A673 (cell line): ENCODE data around the gene CHRM2.

ENCODE experiments used
- CTCF ChIP-seq: fragments of 300-800, 200-600 bp; sonication (generic); conservative IDR thresholded peaks from 2 replicates; pipeline ENCODE4 v1.5.1; 2017; ENCODE audit warnings: low read depth, mild to moderate bottlenecking, antibody characterized with exemption, low read length, moderate library complexity, mixed read lengths
- EZH2 ChIP-seq: fragments of 200-600 bp; sonication (generic); IDR thresholded peaks from 2 replicates; pipeline ENCODE4 v1.6.1; 2017; ENCODE audit warnings: borderline replicate concordance, low read depth, mild to moderate bottlenecking, mixed read lengths, antibody characterized with exemption, low read length; ENCODE audit not compliant: poor library complexity, severe bottlenecking

- no peak for TF ChIP-seq EZH2
- TF ChIP-seq CTCF: no peak
Measured at GRCh38 chr7:136890399-136890798, 21.9 kb downstream of the CHRM2 start.
